Upper lobe of right lung (tissue), 1 donor: ENCODE results near the gene BATF3. TPM values are rescaled to one million over a fixed set of nuclear protein-coding genes. Genes with fewer than 3 reads are reported as not detected.

Experiments
- ATAC-seq: fragments of 200-7000 bp; cut with Tn5 transposase; one replicate; pipeline ENCODE4 v1.9.1; 2020; ENCODE audit warnings: mild to moderate bottlenecking, moderate library complexity
- DNase-seq: peaks from one replicate; pipeline ENCODE4 v3.0.0-alpha.2; 2020
- H3K27ac ChIP-seq: fragments of 200-600 bp; one replicate; pipeline ENCODE4 v1.8.0; 2022
- H3K27me3 ChIP-seq: fragments of 200-600 bp; one replicate; pipeline ENCODE4 v1.8.0; 2022; ENCODE audit warnings: mild to moderate bottlenecking
- H3K36me3 ChIP-seq: fragments of 200-600 bp; one replicate; pipeline ENCODE4 v1.8.0; 2022
- H3K4me1 ChIP-seq: fragments of 200-600 bp; one replicate; pipeline ENCODE4 v1.8.0; 2022
- H3K4me3 ChIP-seq: fragments of 200-600 bp; one replicate; pipeline ENCODE4 v1.8.0; 2022; ENCODE audit warnings: mild to moderate bottlenecking
- H3K9me3 ChIP-seq: fragments of 200-600 bp; one replicate; pipeline ENCODE4 v1.8.0; 2022
- intact Hi-C: fragments of 100-400 bp; cut with DNase I; formaldehyde crosslinking; loops from one replicate; pipeline ENCODE4 v1.11.0; 2022
- total RNA-seq: library from RNA; stranded (reverse); fragmentation: NEBNext Ultra II Directional; extraction: Animal tissue kit (Norgen Biotek cat#: 25700); gene quantifications from one replicate; pipeline ENCODE4 v1.2.1, GENCODE V29; 2021
- TF ChIP-seq, protein P1 (sequence below): fragments of 200-600 bp; IDR thresholded peaks from one replicate; pipeline ENCODE4 v1.8.0; 2022; ENCODE audit warnings: antibody characterized with exemption
- donor health status: DM: no; HTN: yes; CAD: no; lungs with severe emphysema.

BATF3 gene
- total RNA-seq, 1 donor from 2014 or later, result 10.0 TPM

DNA sequence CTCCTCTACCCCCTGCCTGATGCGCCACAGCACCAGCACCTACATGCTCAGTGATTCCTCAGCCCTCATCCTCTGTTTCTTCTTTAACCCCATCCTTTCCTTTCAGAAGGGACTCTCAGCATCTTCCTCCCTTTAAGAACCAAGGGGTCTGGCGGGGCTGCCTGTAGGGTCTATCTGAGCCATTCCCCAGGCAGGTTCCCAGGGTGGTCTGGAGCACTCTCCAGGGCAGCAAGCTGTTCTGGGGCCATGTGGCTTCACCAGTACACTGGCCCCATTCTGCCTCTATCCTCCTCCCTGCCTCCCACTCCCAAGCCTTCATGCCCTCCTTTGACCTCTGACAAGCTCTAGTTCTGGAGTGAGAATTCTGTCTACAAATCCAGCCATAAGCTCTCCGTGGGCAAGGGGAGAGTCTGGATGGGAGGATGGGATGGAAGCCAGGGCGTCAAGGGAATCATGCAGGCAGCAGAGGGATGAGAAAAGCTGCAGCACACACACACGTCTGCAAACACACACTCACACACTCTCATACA, 10.4 kb downstream of the BATF3 start:
- intact Hi-C loops, result no loop called here
- no peak for ATAC-seq
- no peak for DNase-seq
- no peaks in the 10 kb centered on the region for H3K36me3 ChIP-seq
- H3K4me1 ChIP-seq, result no peaks in the 10 kb centered on the region
- no peaks in the 10 kb centered on the region for H3K27me3 ChIP-seq
- H3K9me3 ChIP-seq, result no peaks in the 10 kb centered on the region
- H3K4me3 ChIP-seq, result no peak overlapping the region
- no peak overlapping the region for H3K27ac ChIP-seq
- TF ChIP-seq, protein P1, sequence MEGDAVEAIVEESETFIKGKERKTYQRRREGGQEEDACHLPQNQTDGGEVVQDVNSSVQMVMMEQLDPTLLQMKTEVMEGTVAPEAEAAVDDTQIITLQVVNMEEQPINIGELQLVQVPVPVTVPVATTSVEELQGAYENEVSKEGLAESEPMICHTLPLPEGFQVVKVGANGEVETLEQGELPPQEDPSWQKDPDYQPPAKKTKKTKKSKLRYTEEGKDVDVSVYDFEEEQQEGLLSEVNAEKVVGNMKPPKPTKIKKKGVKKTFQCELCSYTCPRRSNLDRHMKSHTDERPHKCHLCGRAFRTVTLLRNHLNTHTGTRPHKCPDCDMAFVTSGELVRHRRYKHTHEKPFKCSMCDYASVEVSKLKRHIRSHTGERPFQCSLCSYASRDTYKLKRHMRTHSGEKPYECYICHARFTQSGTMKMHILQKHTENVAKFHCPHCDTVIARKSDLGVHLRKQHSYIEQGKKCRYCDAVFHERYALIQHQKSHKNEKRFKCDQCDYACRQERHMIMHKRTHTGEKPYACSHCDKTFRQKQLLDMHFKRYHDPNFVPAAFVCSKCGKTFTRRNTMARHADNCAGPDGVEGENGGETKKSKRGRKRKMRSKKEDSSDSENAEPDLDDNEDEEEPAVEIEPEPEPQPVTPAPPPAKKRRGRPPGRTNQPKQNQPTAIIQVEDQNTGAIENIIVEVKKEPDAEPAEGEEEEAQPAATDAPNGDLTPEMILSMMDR, result no peak

DNA sequence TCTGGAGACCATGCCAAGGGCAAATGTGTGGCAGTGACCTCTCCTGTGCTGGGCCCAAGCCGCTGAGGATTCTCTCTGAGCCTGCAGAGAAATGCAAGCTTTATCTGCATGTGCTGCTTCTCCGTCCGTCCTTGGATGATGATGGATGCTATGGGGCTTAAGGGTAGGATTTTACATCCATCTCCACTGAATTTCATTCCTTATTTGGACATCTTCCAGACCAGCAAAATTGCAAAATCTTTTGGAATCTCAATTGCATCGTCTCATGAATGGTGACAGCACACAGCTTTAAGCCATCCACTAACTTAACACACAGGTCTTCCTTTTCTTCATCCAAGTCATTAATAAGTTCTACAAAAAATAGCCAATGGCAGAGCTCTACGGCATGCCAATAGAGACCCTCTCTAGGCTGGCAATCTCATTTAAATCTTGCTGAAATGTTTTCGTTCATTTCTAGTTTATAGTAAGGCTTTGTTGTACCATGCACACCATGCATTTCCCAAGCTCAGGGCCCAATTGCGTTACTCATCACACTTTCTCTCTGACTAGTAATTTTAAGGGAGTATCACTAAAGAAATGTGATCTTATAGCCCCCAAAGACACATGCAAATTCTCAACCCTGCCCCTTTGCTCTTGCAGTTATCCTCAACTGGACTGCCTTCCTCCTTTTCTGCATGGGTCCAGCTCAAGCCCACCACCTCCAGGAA, 11.1 kb downstream of the BATF3 start:
- Histone ChIP-seq H3K27ac (no peak overlapping the region), H3K9me3 (no peaks in the 10 kb centered on the region), H3K4me1 (peaks cover 4% of the 10 kb centered on the region), H3K27me3 (no peaks in the 10 kb centered on the region), H3K4me3 (no peak overlapping the region), H3K36me3 (no peaks in the 10 kb centered on the region)
- DNase-seq (no peak), ATAC-seq (no peak)
- TF ChIP-seq, protein P1, result no peak
- intact Hi-C loops, result no loop called here

DNA sequence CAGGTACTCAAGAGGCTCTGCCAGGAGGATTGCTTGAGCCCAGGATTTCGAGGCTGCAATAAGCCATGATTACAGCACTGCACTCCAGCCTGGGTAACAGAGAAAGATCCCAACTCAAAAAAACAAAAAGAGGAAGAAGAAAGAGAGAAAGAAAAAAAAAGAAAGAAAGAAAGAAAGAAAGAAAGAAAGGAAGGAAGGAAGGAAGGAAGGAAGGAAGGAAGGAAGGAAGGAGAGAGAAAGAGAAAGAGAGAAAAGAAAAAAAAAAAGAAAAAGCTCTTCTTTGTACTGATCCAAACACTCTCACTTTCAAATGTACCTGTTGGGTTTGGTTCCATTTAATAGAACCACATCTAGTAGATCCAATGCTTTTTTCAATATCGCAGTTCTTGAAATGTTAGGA, 11.8 kb downstream of the BATF3 start:
- H3K4me3 ChIP-seq, result no peak overlapping the region
- H3K36me3 ChIP-seq, result no peaks in the 10 kb centered on the region
- DNase-seq (no peak), ATAC-seq (no peak)
- no peaks in the 10 kb centered on the region for H3K27me3 ChIP-seq
- peaks cover 7% of the 10 kb centered on the region for H3K4me1 ChIP-seq
- H3K27ac ChIP-seq, result no peak overlapping the region
- TF ChIP-seq, protein P1, result no peak
- no peaks in the 10 kb centered on the region for H3K9me3 ChIP-seq
- intact Hi-C loops, result no loop called here

DNA sequence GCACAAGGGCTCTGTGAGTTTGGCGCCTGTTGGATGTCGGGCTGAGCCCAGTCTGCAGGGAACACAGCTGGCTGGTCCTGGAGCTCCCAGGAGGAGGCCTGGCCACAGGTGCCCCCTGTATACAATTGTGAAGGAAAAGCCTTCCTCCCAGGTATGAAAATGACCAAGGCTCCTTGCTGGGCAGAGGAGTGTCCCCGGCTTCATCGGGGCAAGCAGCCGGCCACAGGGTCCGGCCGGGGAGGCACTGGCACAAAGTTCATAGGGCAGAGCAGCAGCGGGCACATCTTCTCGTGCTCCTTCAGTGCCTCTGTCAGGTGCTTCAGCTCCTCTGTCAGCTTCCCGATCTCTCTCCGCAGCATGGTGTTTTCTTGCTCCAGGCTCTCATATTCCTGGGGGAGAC, 13.0 kb downstream of the BATF3 start:
- ATAC-seq (no peak), DNase-seq (no peak)
- intact Hi-C loops, result no loop called here
- peaks cover 7% of the 10 kb centered on the region for H3K4me1 ChIP-seq
- no peak overlapping the region for H3K4me3 ChIP-seq
- no peaks in the 10 kb centered on the region for H3K36me3 ChIP-seq
- no peak overlapping the region for H3K27ac ChIP-seq
- TF ChIP-seq, protein P1, result no peak
- no peaks in the 10 kb centered on the region for H3K27me3 ChIP-seq
- no peaks in the 10 kb centered on the region for H3K9me3 ChIP-seq

DNA sequence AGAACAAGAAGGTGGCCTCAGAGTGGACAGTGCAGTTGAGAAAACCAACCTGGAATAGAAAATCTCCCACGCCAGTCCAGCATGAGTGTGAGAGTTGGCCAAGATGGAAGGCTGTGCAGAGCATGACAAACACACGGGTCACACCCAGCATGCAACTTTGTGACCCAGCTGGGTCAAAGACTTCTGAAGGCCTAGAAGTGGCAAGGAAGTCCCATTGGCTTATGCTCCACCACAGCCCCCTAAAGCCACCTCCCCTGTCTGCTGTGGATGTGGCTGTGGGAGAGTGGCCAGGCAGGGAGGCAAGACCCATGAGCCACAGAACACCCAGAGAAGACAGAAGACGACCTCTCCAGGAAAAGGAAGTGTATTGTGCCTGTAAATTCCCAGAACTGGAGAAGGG, 13.6 kb downstream of the BATF3 start:
- Histone ChIP-seq H3K27ac (no peak overlapping the region), H3K4me3 (no peak overlapping the region), H3K9me3 (no peaks in the 10 kb centered on the region), H3K4me1 (peaks cover 7% of the 10 kb centered on the region), H3K36me3 (no peaks in the 10 kb centered on the region), H3K27me3 (no peaks in the 10 kb centered on the region)
- DNase-seq (no peak), ATAC-seq (no peak)
- intact Hi-C loops, result no loop called here
- TF ChIP-seq, protein P1, result no peak
